Peyer's patch (tissue), 4 donors: ENCODE measurements around the gene ELMO1.

Experiments used
- POLR2A ChIP-seq, 2 donors: fragments of 450-650 bp; IDR thresholded peaks; one replicate each; pipeline ENCODE4 v1.5.1; 2017; ENCODE audit warnings: antibody characterized with exemption in 2 of 2, mild to moderate bottlenecking in 2 of 2, moderate library complexity in 2 of 2
- TF ChIP-seq, protein P1 (sequence below), 6 experiments: fragments of 450-650 bp in 4 of 6; fragments of 200-600 bp in 2 of 6; sonication (generic) in 1 of 6; IDR thresholded peaks; one replicate each; pipeline ENCODE4 v1.5.1; 2017 to 2019; ENCODE audit warnings: antibody characterized with exemption in 6 of 6, mild to moderate bottlenecking in 3 of 6, moderate library complexity in 1 of 6

DNA sequence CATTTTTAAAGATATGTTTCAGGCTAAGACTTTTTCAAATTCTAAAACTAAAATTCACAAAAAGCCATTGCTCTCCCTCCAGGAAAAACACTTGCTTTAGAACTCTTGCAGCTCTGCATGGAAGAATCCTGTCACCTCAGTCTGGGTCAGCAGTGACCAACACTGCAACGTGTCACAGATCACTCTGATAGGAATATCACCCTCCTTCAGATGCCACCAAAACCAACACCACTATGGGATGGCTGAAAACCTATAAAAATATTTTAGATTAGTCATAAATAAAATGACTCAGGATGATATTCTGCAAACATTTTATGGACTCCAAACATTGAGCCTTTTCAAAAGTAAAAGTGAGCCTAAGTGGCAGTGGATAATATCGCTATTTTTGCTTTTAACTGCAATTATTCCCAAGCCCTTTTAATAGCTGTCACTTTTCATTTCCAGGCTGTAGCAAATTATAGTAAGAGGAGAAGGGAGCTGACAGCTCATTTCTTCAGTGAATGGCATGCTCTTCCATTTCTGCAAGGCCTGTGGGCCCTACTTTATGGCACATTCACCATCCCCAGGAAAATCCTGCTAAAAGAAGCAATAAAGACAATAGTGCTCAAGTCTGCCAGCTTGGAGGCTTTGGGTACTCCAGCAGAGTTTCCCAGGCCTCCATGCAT is 21.3 kb downstream of the ELMO1 start:
- no peak for TF ChIP-seq POLR2A (IDR thresholded peaks at IDR 0.05)
- TF ChIP-seq, protein P1, sequence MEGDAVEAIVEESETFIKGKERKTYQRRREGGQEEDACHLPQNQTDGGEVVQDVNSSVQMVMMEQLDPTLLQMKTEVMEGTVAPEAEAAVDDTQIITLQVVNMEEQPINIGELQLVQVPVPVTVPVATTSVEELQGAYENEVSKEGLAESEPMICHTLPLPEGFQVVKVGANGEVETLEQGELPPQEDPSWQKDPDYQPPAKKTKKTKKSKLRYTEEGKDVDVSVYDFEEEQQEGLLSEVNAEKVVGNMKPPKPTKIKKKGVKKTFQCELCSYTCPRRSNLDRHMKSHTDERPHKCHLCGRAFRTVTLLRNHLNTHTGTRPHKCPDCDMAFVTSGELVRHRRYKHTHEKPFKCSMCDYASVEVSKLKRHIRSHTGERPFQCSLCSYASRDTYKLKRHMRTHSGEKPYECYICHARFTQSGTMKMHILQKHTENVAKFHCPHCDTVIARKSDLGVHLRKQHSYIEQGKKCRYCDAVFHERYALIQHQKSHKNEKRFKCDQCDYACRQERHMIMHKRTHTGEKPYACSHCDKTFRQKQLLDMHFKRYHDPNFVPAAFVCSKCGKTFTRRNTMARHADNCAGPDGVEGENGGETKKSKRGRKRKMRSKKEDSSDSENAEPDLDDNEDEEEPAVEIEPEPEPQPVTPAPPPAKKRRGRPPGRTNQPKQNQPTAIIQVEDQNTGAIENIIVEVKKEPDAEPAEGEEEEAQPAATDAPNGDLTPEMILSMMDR (IDR thresholded peaks at IDR 0.05): no peak
